Common myeloid progenitor, CD34-positive (primary cell): ENCODE results near the gene USP36.
"Not testable (repeated sequence)": the region's sequence is repeated elsewhere in the genome, so short reads cannot be mapped to it uniquely, and the experiment has no call there.

Experiments
- CTCF ChIA-PET: fragments of 350-600 bp; sonication (Branson Sonifier 250); formaldehyde crosslinking; loops from one replicate; lab custom pipeline; 2021; ENCODE audit warnings: antibody characterized with exemption; lab: Charles Lee
- POLR2A ChIA-PET: fragments of 350-600 bp; sonication (Branson Sonifier 250); formaldehyde crosslinking; loops from one replicate; lab custom pipeline; 2021; ENCODE audit warnings: antibody characterized with exemption; lab: Charles Lee
- DNase-seq, 3 donors: peaks; one replicate each; pipeline versions ENCODE4 v3.0.0 to v3.0.0-alpha.2; 2013
- H3K27ac ChIP-seq, 2 experiments: 1 replicate in 1 of 2; 2 replicates in 1 of 2; pipeline ENCODE4 v1.7.0; 2013; ENCODE audit warnings: inconsistent platforms in 2 of 2, low read length in 2 of 2, mild to moderate bottlenecking in 2 of 2, low read depth in 1 of 2, moderate library complexity in 1 of 2; ENCODE audit not compliant: severe bottlenecking in 2 of 2, insufficient read depth in 1 of 2, poor library complexity in 1 of 2
- H3K27me3 ChIP-seq, 5 experiments: replicated peaks in 2 of 5; 1 replicate in 3 of 5; 2 replicates in 2 of 5; pipeline versions ENCODE4 v1.6.1 to v1.7.0; 2013; ENCODE audit warnings: low read length in 4 of 5, mild to moderate bottlenecking in 2 of 5, moderate library complexity in 2 of 5, inconsistent platforms in 1 of 5; ENCODE audit not compliant: insufficient read depth in 5 of 5, control insufficient read depth in 4 of 5
- H3K36me3 ChIP-seq, 4 experiments: 1 replicate in 2 of 4; 2 replicates in 2 of 4; pipeline versions ENCODE4 v1.6.1 to v1.7.0; 2013; ENCODE audit warnings: low read length in 3 of 4, control low read depth in 1 of 4, mild to moderate bottlenecking in 1 of 4; ENCODE audit not compliant: control insufficient read depth in 4 of 4, insufficient read depth in 4 of 4
- H3K4me1 ChIP-seq, 4 experiments: 1 replicate in 3 of 4; 2 replicates in 1 of 4; pipeline versions ENCODE4 v1.6.1 to v1.7.1; 2013; ENCODE audit warnings: low read length in 3 of 4, mild to moderate bottlenecking in 3 of 4, control low read depth in 1 of 4, inconsistent platforms in 1 of 4, moderate library complexity in 1 of 4; ENCODE audit not compliant: control insufficient read depth in 4 of 4, insufficient read depth in 4 of 4; ENCODE audit errors: control extremely low read depth in 1 of 4
- H3K4me3 ChIP-seq, 7 experiments: 1 replicate in 4 of 7; 2 replicates in 3 of 7; pipeline versions ENCODE4 v1.5.1 to v1.7.0; 2013; ENCODE audit warnings: mild to moderate bottlenecking in 7 of 7, low read length in 6 of 7, moderate library complexity in 6 of 7, inconsistent platforms in 2 of 7, low read depth in 2 of 7, control low read depth in 1 of 7; ENCODE audit not compliant: insufficient read depth in 4 of 7, control insufficient read depth in 1 of 7; ENCODE audit errors: extremely low read depth in 1 of 7
- H3K9me3 ChIP-seq, 5 experiments: 1 replicate in 4 of 5; 2 replicates in 1 of 5; pipeline versions ENCODE4 v1.6.1 to v1.7.1; 2013; ENCODE audit warnings: low read length in 4 of 5, mild to moderate bottlenecking in 2 of 5, inconsistent platforms in 1 of 5, low read depth in 1 of 5, moderate library complexity in 1 of 5; ENCODE audit not compliant: control insufficient read depth in 4 of 5, insufficient read depth in 2 of 5; ENCODE audit errors: control extremely low read depth in 1 of 5
- WGBS: methylation state at CpG from one replicate; pipeline ENCODE4 v1.1.5; 2013; ENCODE audit not compliant: insufficient coverage; 5-methylcytosine and 5-hydroxymethylcytosine counted together

USP36 gene

GRCh38 chr17:78878871-78879527, 38.4 kb upstream of the USP36 start:
- CTCF ChIA-PET: interaction anchor here (2.3 kb wide), 1 partner anchor 14 kb away, joined by 5 read pairs; no protein-coding TSS in a partner anchor
- 88% methylated on average over 14 of the region's 14 CpGs for WGBS
- no peak for DNase-seq

GRCh38 chr17:78878261-78878660, 37.6 kb upstream of the USP36 start:
- Histone ChIP-seq H3K36me3 (peaks cover 0 to 11% (median 2%) of the 10 kb centered on the region in 4 experiments), H3K4me1 (peaks cover 13 to 92% (median 82%) of the 10 kb centered on the region in 4 experiments), H3K4me3 (no peak overlapping the region), H3K27me3 (no peaks in the 10 kb centered on the region), H3K27ac (no peak overlapping the region), H3K9me3 (no peaks in the 10 kb centered on the region)
- DNase-seq: no peak
- WGBS: 91% methylated on average over 15 of the region's 15 CpGs
- POLR2A ChIA-PET: no interaction called here
- CTCF ChIA-PET: interaction anchor here (1.8 to 2.3 kb wide), 2 partner anchors 9 to 14 kb away, joined by 5 read pairs; no protein-coding TSS in a partner anchor

More at GRCh38 chr17:78878871-78879527, 38.4 kb upstream of the USP36 start:
- POLR2A ChIA-PET: no interaction called here
- H3K4me1 ChIP-seq: peaks cover 13 to 92% (median 86%) of the 10 kb centered on the region in 4 experiments
- H3K27ac ChIP-seq: peak overlapping the region in 1 of 2 experiments; percentile 68
- H3K27me3 ChIP-seq: no peaks in the 10 kb centered on the region
- peak overlapping the region in 5 of 7 experiments; percentile 4 to 61 (median 37) for H3K4me3 ChIP-seq
- no peaks in the 10 kb centered on the region for H3K9me3 ChIP-seq
- peaks cover 0 to 4% (median 2%) of the 10 kb centered on the region in 4 experiments for H3K36me3 ChIP-seq

DNA sequence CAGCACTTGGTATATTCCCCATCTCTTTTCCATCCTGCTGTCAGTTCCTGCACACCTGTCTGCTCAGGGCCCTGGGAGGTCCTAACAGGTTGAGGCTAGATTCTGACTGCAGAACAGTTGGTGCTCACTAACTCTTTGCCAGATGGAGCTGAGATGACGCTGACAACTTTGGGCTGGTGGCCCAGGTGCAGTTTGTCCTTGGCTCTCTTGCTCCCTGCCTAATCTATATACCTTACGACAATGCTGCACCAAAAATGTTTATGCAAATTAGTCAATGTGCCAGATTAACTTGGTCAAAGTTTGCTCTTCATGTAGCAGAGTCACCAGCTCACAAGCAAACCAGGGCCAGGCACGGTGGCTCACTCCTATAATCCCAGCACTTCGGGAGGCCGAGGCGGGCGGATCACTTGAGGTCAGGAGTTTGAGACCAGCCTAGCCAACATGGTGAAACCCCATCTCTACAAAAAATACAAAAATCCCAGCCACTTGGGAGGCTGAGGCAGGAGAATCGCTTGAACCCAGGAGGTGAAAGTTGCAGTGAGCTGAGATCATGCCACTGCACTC, 36.4 kb upstream of the USP36 start:
- CTCF ChIA-PET: interaction anchor here (0.9 to 2.3 kb wide), 5 partner anchors 10 to 95 kb away, joined by 3 to 5 read pairs (median 4); no protein-coding TSS in a partner anchor
- H3K9me3 ChIP-seq, H3K4me3 ChIP-seq, POLR2A ChIA-PET, DNase-seq, H3K27ac ChIP-seq, H3K27me3 ChIP-seq: not testable (repeated sequence)
- peaks cover 13 to 81% (median 71%) of the 10 kb centered on the region in 4 experiments for H3K4me1 ChIP-seq
- 89% methylated on average over 5 of the region's 8 CpGs for WGBS
- H3K36me3 ChIP-seq: peaks cover 2 to 18% (median 6%) of the 10 kb centered on the region in 4 experiments

- POLR2A ChIA-PET: interaction anchor here (0.6 to 0.8 kb wide), 2 partner anchors 66 to 1354 kb away, joined by 5 to 7 read pairs; no protein-coding TSS in a partner anchor
- H3K4me3 ChIP-seq: peak overlapping the region in 3 of 7 experiments; percentile 33 to 59 (median 37)
- peaks cover 13 to 74% (median 64%) of the 10 kb centered on the region in 4 experiments for H3K4me1 ChIP-seq
- CTCF ChIA-PET: interaction anchor here (0.6 to 3.0 kb wide), 4 partner anchors 10 to 81 kb away, joined by 3 to 16 read pairs (median 4); no protein-coding TSS in a partner anchor
- no peaks in the 10 kb centered on the region for H3K9me3 ChIP-seq
- 33% methylated on average over 7 of the region's 7 CpGs for WGBS
- no peak for DNase-seq
- H3K36me3 ChIP-seq: peaks cover 5 to 20% (median 6%) of the 10 kb centered on the region in 4 experiments
- no peak overlapping the region for H3K27ac ChIP-seq
- H3K27me3 ChIP-seq: no peaks in the 10 kb centered on the region
Measured at GRCh38 chr17:78876094-78876597, 35.5 kb upstream of the USP36 start.

- peak in 2 of 3 donors; percentile 58 to 68 for DNase-seq
- Histone ChIP-seq H3K9me3 (no peaks in the 10 kb centered on the region), H3K36me3 (peaks cover 6 to 25% (median 9%) of the 10 kb centered on the region in 4 experiments), H3K27ac (no peak overlapping the region), H3K27me3 (no peaks in the 10 kb centered on the region), H3K4me1 (peaks cover 13 to 71% (median 59%) of the 10 kb centered on the region in 4 experiments), H3K4me3 (peak overlapping the region in 3 of 7 experiments; percentile 33 to 59 (median 37))
- CTCF ChIA-PET: interaction anchor here (1.4 to 3.7 kb wide), 5 partner anchors 7 to 96 kb away, joined by 4 to 20 read pairs (median 14); no protein-coding TSS in a partner anchor
- POLR2A ChIA-PET: interaction anchor here (0.8 kb wide), 1 partner anchor 65 kb away, joined by 7 read pairs; no protein-coding TSS in a partner anchor
- 9% methylated on average over 7 of the region's 9 CpGs for WGBS
Measured at GRCh38 chr17:78875363-78876093, 34.9 kb upstream of the USP36 start.

GRCh38 chr17:78873519-78874340, 33.1 kb upstream of the USP36 start:
- no peak overlapping the region for H3K27ac ChIP-seq
- CTCF ChIA-PET: interaction anchor here (0.9 to 3.7 kb wide), 9 partner anchors 8 to 97 kb away, joined by 3 to 20 read pairs (median 5); no protein-coding TSS in a partner anchor
- peaks cover 6 to 33% (median 20%) of the 10 kb centered on the region in 4 experiments for H3K36me3 ChIP-seq
- H3K4me1 ChIP-seq: peaks cover 7 to 54% (median 42%) of the 10 kb centered on the region in 4 experiments
- peak; percentile 42 to 68 (median 54) for DNase-seq
- no peaks in the 10 kb centered on the region for H3K27me3 ChIP-seq
- POLR2A ChIA-PET: interaction anchor here (0.6 to 1.2 kb wide), 2 partner anchors 24 to 40 kb away, joined by 4 to 5 read pairs; no protein-coding TSS in a partner anchor
- H3K4me3 ChIP-seq: peak overlapping the region in 2 of 7 experiments; percentile 22 to 23
- no peaks in the 10 kb centered on the region for H3K9me3 ChIP-seq
- WGBS: 55% methylated on average over 11 of the region's 21 CpGs
